HG02678 (cell line): ENCODE results near the gene TMEM121.
"Not testable (repeated sequence)": the region's sequence is repeated elsewhere in the genome, so short reads cannot be mapped to it uniquely, and the experiment has no call there.

Source experiments
- ATAC-seq: cut with Tn5 transposase; IDR thresholded peaks from one replicate; pipeline ENCODE4 v1.9.1; 2021; ENCODE audit warnings: mild to moderate bottlenecking, moderate library complexity; ENCODE audit not compliant: unreplicated experiment

Gene TMEM121

GRCh38 chr14:105541218-105541875 is 15.0 kb downstream of the TMEM121 start:
- ATAC-seq: no peak

DNA sequence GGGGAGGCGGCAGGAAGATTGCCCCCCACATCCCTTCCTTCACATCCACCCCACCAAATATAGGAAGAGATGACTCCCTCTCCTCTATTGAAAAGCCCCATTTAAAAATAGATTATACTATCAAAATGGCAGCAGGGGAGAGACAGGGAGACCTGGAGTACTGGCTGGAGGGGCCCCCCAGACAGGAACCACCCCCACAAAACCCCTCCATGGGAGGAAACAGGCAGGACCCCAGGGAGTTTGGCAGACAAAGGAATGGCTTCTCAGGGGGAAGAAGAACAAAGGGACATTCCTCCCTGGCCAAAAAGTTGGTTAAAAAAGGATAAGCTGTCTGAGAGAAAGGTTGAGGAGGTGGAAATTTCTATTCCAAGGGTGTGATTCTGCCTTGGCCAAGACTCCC is 19.3 kb downstream of the TMEM121 start:
- not testable (repeated sequence) for ATAC-seq

GRCh38 chr14:105546410-105546809 is 20.0 kb downstream of the TMEM121 start:
- ATAC-seq: not testable (repeated sequence)

DNA sequence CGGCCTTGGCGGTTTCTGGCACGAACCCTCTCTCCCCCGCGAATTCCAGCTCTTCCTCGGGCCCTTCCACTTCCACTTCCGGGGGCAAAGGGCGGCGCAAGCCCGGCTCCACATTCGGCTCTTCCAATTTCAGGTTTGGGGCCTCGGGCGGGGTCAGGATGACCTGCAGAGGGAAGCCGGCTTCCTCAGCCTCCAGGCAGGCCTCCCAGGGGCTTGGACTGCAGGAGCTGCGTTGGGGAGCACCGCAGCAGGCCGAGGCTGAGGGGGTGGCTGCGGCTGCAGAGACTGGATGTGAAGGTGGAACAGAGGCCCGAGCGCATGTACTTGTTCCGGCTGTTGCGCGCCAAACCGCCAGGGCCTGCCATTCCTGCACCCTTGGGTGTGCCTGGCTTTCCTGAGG is 20.7 kb downstream of the TMEM121 start:
- not testable (repeated sequence) for ATAC-seq

DNA sequence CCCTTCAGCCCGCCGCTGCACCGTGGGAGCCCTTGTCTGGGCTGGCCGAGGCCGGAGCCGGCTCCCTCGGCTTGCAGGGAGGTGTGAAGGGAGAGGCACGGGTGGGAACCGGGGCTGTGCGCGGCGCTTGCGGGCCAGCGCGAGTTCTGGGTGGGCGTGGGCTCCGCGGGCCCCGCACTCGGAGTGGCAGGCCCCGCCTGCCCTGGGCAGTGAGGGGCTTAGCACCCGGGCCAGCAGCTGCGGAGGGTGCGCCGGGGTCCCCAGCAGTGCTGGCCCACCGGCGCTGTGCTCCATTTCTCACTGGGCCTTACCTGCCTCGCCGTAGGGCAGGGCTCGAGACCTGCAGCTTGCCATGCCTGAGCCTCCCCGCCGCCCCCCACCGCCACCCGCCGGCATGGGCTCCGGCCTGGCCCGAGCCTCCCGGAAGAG is 21.4 kb downstream of the TMEM121 start:
- no peak for ATAC-seq

DNA sequence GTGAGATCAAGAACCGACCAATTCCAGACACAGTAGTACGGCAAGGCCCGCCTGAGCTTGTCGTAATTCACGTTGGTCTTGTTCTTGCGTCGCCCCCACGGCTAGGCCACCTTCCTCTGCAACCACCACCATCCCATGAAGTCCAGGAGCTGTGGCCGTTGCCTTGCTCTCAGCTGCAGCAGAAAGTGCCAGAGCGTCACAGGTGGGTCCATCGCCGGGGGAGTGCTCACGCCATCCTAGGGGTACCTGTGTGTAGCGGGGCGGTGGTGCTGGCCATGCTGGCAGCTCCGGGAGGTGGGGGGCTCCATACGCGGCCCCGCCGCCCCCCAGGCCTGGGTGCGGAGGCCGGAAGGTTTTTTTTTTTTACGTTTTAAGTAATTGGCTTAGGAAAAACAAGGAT is 23.1 kb downstream of the TMEM121 start:
- no peak for ATAC-seq

GRCh38 chr14:105554022-105554421 is 27.6 kb downstream of the TMEM121 start:
- ATAC-seq: no peak

DNA sequence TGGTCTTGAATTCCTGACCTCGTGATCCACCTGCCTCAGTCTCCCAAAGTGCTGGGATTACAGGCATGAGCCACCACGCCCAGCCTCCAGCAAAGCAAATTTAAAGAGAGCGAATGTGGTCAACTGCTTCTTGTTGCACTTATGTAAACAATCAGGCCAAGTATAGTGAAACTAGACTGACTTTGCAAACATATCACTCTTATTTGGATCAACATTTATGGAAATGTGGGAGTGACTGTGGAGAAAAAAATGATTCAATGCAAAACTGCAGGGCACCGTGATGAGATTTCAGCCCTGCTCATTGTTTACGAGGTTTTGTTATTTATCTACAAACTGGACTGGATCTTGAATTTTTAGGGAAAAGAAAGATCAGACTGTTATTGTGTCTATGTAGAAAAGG is 28.1 kb downstream of the TMEM121 start:
- ATAC-seq: no peak

DNA sequence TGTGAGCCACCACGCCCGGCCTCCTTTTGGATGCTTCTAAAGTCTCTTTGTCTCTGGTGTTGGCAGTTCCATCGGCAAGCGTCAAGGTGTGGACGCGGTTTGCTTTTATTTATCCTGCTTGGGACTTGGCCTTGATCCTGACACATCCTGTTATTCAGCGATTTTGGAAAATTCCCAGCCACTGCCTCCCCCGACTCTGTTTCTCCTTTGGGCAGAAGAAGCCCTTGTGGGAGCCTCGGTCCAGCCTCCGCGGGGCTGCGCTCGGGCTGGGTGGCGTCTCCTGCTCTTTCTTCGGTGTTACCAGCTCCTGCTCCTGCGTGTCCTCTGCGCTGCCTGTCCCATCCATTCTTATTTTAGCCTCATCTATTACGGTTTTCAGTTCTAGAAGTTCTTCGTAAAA is 31.3 kb downstream of the TMEM121 start:
- not testable (repeated sequence) for ATAC-seq

DNA sequence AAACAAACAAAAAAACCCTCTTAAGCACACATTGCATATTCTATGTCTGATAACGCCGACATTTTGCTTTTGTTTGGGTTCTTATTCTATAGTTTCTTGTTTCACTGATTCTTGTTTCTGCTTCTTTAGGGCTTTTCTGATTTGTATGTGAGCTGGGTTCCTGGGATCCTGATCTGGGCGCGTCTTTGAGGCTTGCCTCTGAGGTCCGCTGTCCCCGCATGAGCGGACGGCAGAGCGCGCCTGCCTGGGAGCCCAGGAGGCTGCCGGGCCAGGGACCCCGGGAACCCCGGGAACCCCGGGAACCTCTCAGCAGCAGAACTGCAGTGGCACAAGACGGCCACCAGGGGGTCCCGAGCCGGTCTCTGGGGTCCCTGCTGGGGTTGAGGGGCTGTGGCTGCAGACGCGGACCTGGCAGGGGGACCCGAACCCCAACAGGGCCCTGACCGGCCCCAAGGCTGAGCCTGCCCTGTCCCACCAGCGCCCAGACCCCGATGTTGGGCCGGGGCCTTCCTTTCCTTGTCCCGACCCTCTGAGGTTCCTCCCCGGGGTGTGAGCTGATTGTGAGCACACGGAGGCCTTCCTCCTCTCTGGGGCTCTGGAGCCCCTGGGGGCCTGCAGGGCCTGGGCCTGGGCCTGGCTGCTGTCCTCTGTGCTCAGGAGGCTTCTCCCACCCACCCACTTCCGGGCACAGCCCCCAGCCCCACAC is 32.2 kb downstream of the TMEM121 start:
- ATAC-seq: not testable (repeated sequence)

GRCh38 chr14:105559384-105560047 is 33.1 kb downstream of the TMEM121 start:
- peak; percentile 61 for ATAC-seq

- ATAC-seq: peak; percentile 69
These were observed 33.8 kb downstream of the TMEM121 start for GRCh38 chr14:105560048-105560669.

DNA sequence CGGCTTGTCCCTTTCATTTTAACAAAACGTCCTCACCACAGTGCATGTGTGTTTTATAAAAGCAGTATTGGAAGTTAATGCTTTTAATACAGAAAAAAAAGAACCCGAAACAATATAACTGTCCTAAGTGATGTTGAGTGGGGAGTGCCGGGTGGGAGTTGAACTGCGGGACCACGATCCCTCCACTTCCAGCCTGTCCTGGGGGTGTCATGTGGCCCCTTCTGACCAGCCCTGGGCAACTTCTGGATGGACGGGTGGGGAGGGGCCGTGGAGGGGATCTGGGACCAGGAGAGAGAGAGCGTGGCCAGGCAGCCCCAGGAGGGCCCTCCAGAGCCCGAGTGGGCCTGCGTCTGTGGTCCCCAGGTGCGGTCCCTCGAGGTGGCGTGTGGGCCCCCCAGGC is 35.0 kb downstream of the TMEM121 start:
- not testable (repeated sequence) for ATAC-seq

DNA sequence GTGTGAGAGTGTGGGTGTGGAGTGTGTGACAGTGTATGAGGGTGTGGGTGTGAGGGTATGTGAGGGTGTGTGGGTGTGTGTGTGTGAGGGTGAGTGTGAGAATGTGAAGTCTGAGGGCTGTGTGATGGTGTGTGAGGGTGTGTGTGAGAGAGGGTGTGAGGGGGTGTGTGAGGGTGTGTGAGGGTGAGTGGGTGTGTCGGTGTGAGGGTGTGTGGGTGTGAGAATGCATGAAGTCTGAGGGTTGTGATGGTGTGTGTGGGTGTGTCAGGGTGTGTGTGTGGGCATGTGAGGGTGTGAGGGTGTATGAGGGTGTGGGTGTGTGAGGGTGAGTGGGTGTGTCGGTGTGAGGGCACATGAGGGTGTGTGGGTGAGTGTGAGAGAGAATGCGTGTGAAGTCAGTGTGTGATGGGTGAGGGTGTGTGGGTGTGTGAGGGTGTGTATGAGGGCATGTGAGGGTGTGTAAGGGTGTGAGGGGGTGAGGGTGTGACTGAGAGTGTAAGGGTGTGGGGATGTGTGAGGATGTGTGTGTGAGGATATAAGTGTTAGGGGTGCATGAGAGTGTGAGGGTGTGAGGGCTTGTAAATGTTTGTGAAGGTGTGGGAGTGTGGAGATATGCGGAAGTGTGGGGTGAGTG is 36.4 kb downstream of the TMEM121 start:
- no peak for ATAC-seq

DNA sequence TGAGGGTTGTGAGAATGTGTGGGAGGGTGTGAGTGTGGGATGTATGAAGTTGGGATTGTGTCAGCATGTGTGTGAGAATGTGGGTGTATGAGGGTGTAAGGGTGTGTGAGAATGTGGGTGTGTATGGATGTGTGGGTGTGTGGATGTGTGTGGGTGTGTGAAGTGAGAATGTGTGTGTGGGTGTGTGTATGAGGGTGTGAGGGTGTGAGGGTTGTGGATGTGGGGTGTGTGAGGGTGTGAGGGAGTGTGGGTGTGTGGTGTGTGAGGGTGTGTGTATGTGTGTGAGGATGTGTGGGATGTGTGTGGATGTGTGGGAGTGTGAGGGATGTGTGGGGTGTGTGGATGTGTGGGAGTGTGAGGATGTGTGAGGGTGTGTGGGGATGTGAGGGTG is 37.0 kb downstream of the TMEM121 start:
- no peak for ATAC-seq

DNA sequence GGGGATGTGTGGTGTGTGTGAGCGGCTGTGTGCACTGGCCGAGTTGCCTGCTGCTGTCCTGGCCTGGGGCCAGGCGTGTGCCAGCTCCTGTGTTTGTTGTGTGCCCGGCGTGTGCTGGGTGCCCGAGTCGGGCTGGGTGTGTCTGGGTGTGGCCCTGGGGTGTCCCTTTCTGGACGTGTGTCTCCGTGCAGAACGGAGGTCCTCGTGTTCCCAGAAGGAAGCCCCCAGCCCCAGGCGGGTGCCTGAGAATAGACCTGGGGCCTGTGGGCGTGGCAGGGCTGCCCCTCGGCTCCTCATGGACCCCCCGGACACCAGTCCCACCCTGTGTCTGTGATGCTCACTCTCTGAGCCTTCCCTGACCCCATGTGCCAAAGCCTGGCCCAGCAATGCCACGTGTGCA is 38.2 kb downstream of the TMEM121 start:
- ATAC-seq: not testable (repeated sequence)

DNA sequence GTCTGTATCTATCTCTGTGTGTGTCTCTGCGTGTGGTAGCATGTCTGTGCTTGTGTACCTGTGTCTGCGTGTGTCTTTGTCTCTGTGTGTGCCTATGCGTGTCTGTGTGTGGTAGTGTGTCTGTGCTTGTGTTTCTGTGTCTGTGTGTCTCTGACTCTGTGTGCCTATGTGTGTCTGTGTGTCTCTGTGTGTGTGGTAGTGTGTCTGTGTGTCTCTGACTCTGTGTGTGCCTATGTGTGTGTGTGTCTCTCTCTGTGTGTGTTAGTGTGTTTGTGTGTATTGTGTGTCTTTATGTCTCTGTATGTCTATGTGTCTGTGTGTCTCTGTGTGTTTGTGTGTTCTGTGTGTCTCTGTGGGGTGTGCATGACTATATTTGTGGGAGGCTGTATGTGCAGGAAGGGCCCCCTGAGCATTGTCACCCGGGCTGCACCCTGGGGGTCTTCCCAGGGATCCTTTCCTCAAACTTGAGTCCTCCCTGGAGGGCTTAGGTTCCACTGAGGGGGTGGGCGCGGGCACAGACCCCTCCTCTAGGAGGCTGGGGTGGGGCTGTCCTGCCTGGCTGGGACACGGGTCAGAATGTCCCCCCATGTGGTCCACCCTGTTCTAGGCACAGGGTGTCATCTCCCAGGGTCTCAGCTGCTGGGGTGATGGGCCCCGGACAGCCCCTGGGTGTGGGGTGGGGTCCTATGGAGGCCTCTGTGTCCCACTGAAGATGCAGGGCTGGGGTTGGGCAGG is 39.0 kb downstream of the TMEM121 start:
- not testable (repeated sequence) for ATAC-seq

DNA sequence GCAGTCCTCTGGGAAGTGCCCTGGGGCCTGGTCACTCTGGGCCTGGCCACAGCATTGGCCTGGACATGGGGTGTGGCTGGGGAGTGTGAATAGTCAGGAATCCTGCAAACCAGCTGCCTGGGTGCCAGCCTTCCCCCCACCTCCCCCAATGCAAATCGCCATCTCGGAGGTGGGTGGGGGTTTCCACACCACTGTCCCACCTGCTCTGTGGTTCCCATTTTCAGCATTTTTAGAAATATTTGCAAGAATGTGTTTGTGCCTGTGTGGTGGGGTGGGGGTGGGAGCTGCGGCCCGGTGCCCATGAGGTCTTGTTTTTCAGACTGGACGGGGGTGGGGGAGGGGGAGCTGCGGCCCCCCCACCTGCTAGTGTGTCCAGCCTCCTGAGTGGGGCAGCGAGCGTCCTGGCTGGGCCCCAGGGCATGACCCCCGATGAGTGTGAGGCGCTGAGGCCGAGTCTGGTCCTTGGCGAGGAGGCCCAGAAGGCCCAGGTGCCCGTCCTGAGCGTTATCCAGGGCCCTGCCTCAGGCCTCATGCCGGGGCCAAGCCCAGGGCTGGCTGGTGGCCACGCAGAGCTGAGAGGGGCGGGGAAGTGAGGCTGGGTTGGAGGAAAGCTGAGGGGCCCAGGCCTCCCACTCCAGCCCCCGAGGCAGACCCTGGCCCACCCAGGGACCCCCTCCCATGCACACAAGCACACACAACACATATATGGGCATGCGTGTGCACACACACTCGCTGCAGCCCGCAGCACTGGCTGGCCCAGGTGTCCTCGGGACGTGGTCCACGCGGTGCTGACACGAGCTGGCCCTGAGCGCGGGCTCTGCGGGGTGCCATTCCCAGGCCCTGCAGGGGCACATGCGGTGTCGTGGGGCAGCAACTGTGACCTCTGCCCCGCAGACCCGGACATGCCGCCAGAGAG is 40.1 kb downstream of the TMEM121 start:
- peak; percentile 52 for ATAC-seq
